HG03520 (cell line): ENCODE measurements around the gene AMER3.
A peak's percentile ranks its signal among the peaks of the same experiment; 100 is the strongest.

Experiments used
- ATAC-seq: cut with Tn5 transposase; IDR thresholded peaks from one replicate; pipeline ENCODE4 v1.9.1; 2021; ENCODE audit warnings: mild to moderate bottlenecking, moderate library complexity; ENCODE audit not compliant: unreplicated experiment

AMER3 gene

DNA sequence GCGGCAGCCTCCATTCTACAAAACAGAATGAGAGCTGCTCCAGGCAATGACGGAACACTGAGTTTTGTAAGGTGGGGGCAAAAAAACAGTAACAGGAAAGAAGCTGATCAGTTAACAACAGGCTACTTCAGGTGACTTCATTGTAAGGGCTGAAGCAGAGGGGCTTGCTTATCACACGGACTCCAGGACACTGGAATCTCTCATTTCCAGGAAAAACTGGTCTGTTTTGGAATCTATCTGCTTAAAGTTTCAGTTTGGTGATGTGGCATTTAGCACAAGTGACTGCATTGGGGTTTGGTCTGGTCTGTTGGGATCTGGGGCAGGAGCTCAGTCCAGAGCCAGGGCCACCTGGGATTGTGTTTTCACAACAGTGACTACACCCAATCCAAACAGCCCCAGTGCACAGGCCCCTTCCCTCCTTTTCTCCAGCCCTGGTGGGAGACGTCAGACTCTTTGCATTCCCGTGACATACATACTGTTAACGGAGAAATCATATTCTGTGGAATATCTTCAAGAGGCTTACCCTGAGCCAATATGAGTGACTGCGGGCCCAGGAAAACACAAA is 14.1 kb downstream of the AMER3 start:
- no peak for ATAC-seq

DNA sequence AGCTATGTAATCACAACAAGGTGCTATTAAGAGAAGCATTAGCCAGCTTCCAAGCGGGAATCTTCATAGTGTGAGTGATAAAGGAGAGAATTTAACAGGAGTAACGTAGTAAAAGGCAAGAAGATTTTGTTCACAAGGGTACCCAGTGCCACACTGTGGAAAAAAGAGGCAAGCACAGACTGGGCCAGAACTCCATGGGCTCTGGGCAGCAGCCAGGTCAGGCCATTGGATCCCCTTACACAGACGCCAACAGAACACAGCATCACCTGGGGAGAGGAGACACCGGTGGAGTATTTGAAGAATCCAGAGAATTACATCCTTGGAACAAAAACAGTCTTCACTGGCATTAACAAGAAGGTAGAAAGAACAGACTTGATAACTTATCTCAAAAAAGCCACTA is 21.2 kb downstream of the AMER3 start:
- no peak for ATAC-seq

- no peak for ATAC-seq
These were observed 23.4 kb downstream of the AMER3 start for GRCh38 chr2:130778781-130779180.

- no peak for ATAC-seq
These were observed 30.2 kb downstream of the AMER3 start for GRCh38 chr2:130785466-130786055.

GRCh38 chr2:130786076-130786475 is 30.7 kb downstream of the AMER3 start:
- no peak for ATAC-seq

GRCh38 chr2:130787841-130788240 is 32.5 kb downstream of the AMER3 start:
- no peak for ATAC-seq

DNA sequence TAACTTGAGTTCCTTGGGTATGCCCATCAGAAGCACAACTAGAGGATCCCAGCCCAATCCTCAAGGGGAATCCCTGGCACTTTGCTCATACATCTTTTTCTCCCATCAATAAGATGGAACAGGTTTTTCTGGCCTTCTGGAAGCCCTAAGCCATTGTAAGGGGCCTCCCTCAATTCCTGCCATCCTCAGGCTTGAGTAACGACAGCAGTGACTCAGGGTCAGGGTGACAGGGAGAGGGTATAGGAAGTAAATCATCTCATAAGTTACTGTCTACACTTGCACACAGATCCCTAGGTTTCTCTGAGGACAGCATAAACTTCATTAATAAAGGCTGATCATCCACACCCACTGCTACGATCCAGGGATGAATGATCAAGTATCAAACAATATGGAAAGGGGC is 35.0 kb downstream of the AMER3 start:
- ATAC-seq = no peak

DNA sequence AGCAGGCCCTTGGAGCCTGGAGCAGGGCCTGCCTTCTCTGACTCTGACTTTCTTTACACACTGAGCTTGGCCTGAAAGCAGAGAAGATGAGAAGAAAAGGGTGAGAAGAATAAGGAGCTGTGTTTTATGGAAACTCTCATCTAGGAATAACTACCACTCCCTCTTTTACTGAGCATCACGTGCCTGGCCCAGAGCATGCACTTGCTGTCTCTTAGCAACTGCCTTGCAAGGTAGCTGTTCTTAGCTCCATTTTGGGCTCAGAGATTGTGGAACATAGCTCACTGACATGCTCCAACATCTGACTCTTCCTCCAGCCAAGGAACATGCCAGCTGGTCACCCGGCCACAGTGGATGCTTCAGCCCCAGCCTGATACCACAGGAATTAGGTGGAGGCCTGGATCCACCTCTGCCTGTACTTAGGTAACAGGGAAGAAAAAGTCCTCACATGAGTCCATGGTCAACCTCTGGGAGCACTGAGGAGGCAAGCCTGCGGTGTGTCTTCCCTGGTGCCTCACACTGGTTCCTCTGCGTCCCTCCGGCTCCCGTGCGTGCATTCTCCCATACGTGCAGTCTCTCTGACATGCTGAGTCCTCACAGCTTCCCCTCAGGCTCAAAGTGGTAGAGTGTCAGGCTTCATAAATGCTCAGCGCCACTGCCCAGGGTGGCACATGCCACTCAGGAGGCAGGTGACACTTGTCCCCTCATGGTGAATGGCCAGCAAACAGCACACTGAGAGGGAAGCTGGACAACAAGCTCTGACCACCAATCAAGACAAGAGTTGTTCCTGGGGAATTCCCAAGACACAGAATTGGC is 35.7 kb downstream of the AMER3 start:
- no peak for ATAC-seq

DNA sequence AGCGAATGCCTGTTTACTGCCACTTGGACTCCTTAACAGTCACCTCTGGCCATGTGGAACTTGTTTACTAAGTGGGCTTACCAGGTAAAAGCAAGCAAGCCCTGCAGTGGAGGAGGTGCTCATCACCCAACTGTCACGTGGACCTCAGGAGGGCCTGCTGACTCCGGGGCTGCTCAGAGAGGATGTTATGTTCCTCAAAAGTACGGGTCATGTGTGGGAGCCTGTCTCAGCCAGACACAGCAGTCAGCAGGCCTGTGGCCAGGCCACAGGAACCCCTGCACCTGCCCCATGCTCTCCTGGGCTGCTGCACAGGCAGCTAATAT is 36.2 kb downstream of the AMER3 start:
- peak; percentile 46 for ATAC-seq

DNA sequence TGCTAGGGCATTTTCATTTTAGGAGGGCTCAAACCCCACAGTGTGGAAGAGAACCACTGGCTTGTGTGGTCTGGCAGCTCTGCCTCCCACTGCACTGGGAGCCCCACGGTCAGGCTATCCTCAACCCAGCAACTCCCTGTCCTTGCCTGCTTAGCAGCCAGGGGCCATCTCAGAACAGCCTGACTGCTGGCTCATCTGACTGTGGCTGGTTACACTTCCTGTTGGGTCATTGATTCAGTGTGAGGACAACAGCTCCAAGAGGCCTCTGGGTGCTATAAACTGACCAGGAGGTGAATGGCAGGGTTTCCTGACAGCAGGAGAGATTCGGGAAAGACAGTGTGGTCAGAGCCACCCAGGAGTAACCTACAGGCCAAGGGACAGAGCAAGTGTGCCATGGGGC is 40.1 kb downstream of the AMER3 start:
- ATAC-seq = no peak

GRCh38 chr2:130796290-130796689 is 41.0 kb downstream of the AMER3 start:
- ATAC-seq = no peak

DNA sequence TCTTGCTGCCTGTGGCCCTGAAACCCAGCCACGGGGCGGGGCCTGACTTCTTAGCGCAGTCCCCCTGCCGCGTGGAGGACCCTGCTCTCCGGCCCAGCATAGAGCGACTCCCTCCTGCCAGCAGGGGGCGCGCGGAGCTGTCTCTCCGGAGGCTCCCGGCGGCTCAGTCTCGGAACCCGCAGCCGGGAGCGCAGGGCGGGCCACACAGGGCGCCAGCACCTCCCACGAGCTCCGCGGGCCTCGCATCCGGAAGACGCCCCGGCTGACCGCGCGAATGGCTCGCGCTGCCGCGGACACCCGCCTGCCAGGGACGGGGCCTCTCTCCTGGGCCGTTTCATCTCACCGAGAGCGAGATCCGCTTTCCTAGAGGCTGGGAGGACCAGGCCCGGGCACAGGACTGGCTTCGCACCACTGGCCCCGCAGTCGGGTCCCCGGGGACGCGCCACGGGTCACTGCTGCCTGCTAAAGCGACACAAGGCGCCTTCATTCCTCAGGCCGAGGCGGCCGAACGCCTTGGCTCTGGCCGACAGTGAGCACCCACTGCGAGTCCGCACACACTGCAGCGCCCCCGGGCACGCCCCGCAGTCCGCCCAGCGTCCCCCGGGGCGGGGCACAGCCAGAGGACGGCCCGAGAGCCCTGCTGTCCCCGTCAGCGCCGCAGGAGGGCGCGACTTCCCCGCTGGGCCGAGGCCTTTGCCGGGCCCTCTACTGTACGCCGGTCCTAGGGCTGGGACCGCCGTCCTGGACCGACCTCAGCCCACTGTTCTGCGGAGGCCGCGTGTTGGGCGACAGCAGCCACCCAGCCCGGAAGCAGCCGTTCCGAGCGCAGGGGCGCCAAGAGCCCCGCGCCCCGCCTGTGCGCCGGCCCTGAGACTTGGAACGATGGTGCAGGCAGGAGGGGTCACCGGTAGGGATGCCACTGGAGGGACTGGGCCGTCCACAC is 42.4 kb downstream of the AMER3 start:
- peak; percentile 86 for ATAC-seq

- ATAC-seq = no peak
These were observed 43.3 kb downstream of the AMER3 start for GRCh38 chr2:130798472-130799218.

GRCh38 chr2:130799295-130799694 is 44.0 kb downstream of the AMER3 start:
- no peak for ATAC-seq

DNA sequence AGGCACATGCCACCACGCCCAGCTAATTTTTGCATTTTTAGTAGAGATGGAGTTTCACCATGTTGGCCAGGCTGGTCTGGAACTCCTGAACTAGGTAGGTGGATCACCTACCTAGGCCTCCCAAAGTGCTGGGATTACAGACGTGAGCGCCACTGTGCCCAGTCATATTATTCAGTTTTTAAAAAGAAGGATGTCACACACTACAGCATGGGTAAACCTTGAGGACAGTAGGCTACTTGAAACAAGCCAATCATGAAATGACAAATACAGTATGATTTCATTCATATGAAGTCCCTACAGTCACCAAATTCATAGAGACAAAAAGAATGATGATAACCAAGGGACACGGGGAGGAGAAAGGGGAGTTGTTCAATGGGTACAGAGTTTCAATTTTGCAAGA is 50.3 kb downstream of the AMER3 start:
- ATAC-seq = no peak

GRCh38 chr2:130806370-130806769 is 51.0 kb downstream of the AMER3 start:
- no peak for ATAC-seq

DNA sequence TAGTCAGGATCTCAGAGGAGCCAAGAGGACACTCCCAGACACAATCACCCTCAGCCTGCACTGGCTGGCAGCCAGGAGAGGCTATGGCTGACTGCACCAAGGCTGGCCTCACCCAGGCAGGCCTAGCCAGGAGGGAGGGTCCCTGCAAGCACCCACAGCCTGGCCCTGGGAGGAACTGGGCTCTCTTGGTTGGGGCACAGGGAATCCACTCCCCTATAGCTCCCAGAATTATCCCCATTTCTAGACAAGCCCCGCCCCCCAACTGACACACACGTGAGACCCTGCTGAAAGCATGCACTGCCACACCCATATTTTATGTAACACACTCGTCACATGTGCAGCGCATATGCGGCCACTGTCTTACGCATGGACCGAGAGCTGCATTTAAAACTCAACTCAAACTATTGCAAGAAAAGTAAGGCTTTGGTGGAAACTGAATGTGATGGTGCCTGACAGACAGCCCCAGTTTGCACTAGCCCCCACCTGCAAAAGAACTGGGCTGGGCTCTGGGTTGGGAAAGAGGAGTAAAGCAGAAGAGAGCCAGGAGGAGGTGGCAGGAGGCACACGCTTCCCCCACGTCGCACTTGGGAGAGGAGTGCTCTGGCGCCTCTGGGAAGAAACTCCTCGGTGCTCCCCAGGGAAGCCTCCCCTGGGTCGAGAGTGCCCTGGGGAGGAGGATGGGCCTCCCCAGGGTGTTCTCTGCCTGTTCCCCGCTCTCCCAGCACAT is 52.5 kb downstream of the AMER3 start:
- ATAC-seq = no peak

- ATAC-seq = no peak
These were observed 53.3 kb downstream of the AMER3 start for GRCh38 chr2:130808482-130809268.

- ATAC-seq = no peak
These were observed 55.1 kb downstream of the AMER3 start for GRCh38 chr2:130810490-130810889.
